Stimulated activated CD8-positive, alpha-beta memory T cell treated with anti-CD3 and anti-CD28 coated beads, Interleukin-15, amount 100 ng/mL, for 48 hours (primary cell): Measurements from ENCODE around the gene DHRS3.
"Not testable (repeated sequence)": the region's sequence is repeated elsewhere in the genome, so short reads cannot be mapped to it uniquely, and the experiment has no call there.

Experiments used
- DNase-seq, 2 donors: peaks; one replicate each; pipeline ENCODE4 v3.0.0-alpha.2; 2020; ENCODE audit warnings: low read depth in 2 of 2

Gene DHRS3

GRCh38 chr1:12540580-12541273 is 77.3 kb downstream of the DHRS3 start:
- DNase-seq = no peak

GRCh38 chr1:12539705-12540579 is 78.1 kb downstream of the DHRS3 start:
- no peak for DNase-seq

GRCh38 chr1:12539320-12539704 is 78.7 kb downstream of the DHRS3 start:
- no peak for DNase-seq

GRCh38 chr1:12538536-12538935 is 79.5 kb downstream of the DHRS3 start:
- DNase-seq = not testable (repeated sequence)

GRCh38 chr1:12537906-12538461 is 80.0 kb downstream of the DHRS3 start:
- DNase-seq = no peak

GRCh38 chr1:12537294-12537693 is 80.7 kb downstream of the DHRS3 start:
- DNase-seq = no peak

- no peak for DNase-seq
These were observed 81.9 kb downstream of the DHRS3 start for GRCh38 chr1:12536023-12536639.

GRCh38 chr1:12532405-12533315 is 85.3 kb downstream of the DHRS3 start:
- DNase-seq = no peak

GRCh38 chr1:12531179-12531499 is 86.9 kb downstream of the DHRS3 start:
- no peak for DNase-seq

- no peak for DNase-seq
These were observed 87.4 kb downstream of the DHRS3 start for GRCh38 chr1:12530462-12531178.

- no peak for DNase-seq
These were observed 88.3 kb downstream of the DHRS3 start for GRCh38 chr1:12529640-12530174.

- DNase-seq = no peak
These were observed 89.8 kb downstream of the DHRS3 start for GRCh38 chr1:12528021-12528852.

GRCh38 chr1:12527564-12527963 is 90.4 kb downstream of the DHRS3 start:
- no peak for DNase-seq

- DNase-seq = no peak
These were observed 92.5 kb downstream of the DHRS3 start for GRCh38 chr1:12525311-12526181.

GRCh38 chr1:12524266-12524665 is 93.7 kb downstream of the DHRS3 start:
- DNase-seq = no peak

GRCh38 chr1:12522780-12523179 is 95.2 kb downstream of the DHRS3 start:
- DNase-seq = not testable (repeated sequence)

- DNase-seq = no peak
These were observed 96.9 kb downstream of the DHRS3 start for GRCh38 chr1:12521096-12521495.

GRCh38 chr1:12519693-12520364 is 98.2 kb downstream of the DHRS3 start:
- no peak for DNase-seq
